ENCODE results near the gene MACROD2. TPM values are rescaled to one million over a fixed set of nuclear protein-coding genes. Genes with fewer than 3 reads are reported as not detected.

MACROD2 gene
- total RNA-seq, 1 donor from 2014 or later = 2.5 TPM

DNA sequence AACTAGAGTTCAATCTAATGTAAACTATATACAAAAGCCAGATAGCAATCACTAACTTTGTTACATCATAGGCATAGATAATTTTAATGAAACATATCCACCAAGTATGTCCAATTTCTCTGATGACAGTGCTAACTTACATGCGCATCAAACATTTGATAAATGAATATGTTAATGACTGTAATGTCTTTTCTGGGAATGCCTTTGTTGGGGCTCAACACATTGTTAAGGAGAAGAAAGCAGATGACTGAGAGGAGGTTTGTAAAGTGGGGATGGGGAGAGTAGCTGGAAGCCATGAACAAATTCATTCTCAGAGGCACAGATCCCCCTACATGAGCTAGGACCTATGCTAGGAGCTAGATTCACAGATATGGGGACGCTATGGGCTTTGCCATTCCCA, 1627.9 kb downstream of the MACROD2 start:
- no peaks in the 10 kb centered on the region for H3K27me3 Mint-ChIP-seq (ENCODE audit: unreplicated experiment)
- H3K4me3 Mint-ChIP-seq (ENCODE audit: unreplicated experiment) = no peak overlapping the region
- no peaks in the 10 kb centered on the region for H3K36me3 Mint-ChIP-seq (ENCODE audit: unreplicated experiment)
- no peak for TF ChIP-seq CTCF (IDR thresholded peaks at IDR 0.05)
- no peak overlapping the region for H3K27ac Mint-ChIP-seq (ENCODE audit: unreplicated experiment)
- H3K4me1 Mint-ChIP-seq (ENCODE audit: unreplicated experiment) = no peaks in the 10 kb centered on the region
- no peak for DNase-seq (ENCODE audit: extremely low spot score, unreplicated experiment)
- no peaks in the 10 kb centered on the region for H3K9me3 Mint-ChIP-seq (ENCODE audit: unreplicated experiment)

GRCh38 chr20:15625981-15626380, 1630.7 kb downstream of the MACROD2 start:
- Mint-ChIP-seq H3K9me3 (ENCODE audit: unreplicated experiment) (no peaks in the 10 kb centered on the region), H3K27ac (ENCODE audit: unreplicated experiment) (no peak overlapping the region), H3K4me3 (ENCODE audit: unreplicated experiment) (no peak overlapping the region), H3K4me1 (ENCODE audit: unreplicated experiment) (no peaks in the 10 kb centered on the region), H3K36me3 (ENCODE audit: unreplicated experiment) (no peaks in the 10 kb centered on the region), H3K27me3 (ENCODE audit: unreplicated experiment) (no peaks in the 10 kb centered on the region)
- no peak for TF ChIP-seq CTCF (IDR thresholded peaks at IDR 0.05)
- no peak for DNase-seq (ENCODE audit: extremely low spot score, unreplicated experiment)

- no peak overlapping the region for H3K4me3 Mint-ChIP-seq (ENCODE audit: unreplicated experiment)
- no peaks in the 10 kb centered on the region for H3K36me3 Mint-ChIP-seq (ENCODE audit: unreplicated experiment)
Measured at GRCh38 chr20:15627089-15627488, 1631.8 kb downstream of the MACROD2 start.

DNA sequence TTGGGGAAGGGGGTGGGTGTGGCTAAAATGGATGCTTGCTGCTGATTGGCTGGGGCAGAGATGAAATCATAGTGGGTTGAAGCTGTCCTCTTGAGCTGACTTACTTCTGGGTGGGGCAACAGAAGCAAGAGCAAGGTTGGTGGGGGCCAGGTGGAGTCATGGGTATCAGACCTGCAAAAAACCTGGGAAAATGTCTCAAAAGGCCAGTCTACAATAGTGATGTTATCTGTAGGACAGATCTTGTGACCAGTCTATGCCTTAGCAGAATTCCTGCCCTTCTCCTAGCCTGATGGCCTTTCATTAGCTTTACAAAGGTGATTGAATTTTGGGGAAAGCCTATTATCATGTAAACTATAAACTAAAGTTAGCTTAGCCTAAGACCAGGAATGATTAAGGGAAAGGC, 1632.2 kb downstream of the MACROD2 start:
- H3K4me3 Mint-ChIP-seq (ENCODE audit: unreplicated experiment) = no peak overlapping the region
- H3K27me3 Mint-ChIP-seq (ENCODE audit: unreplicated experiment) = no peaks in the 10 kb centered on the region
- H3K4me1 Mint-ChIP-seq (ENCODE audit: unreplicated experiment) = no peaks in the 10 kb centered on the region
- no peaks in the 10 kb centered on the region for H3K9me3 Mint-ChIP-seq (ENCODE audit: unreplicated experiment)
- no peak for DNase-seq (ENCODE audit: extremely low spot score, unreplicated experiment)
- H3K27ac Mint-ChIP-seq (ENCODE audit: unreplicated experiment) = no peak overlapping the region
- TF ChIP-seq CTCF (IDR thresholded peaks at IDR 0.05) = no peak
- H3K36me3 Mint-ChIP-seq (ENCODE audit: unreplicated experiment) = no peaks in the 10 kb centered on the region

More at GRCh38 chr20:15627089-15627488, 1631.8 kb downstream of the MACROD2 start:
- DNase-seq (ENCODE audit: extremely low spot score, unreplicated experiment) = no peak
- no peaks in the 10 kb centered on the region for H3K4me1 Mint-ChIP-seq (ENCODE audit: unreplicated experiment)
- H3K27ac Mint-ChIP-seq (ENCODE audit: unreplicated experiment) = no peak overlapping the region
- no peaks in the 10 kb centered on the region for H3K27me3 Mint-ChIP-seq (ENCODE audit: unreplicated experiment)
- no peaks in the 10 kb centered on the region for H3K9me3 Mint-ChIP-seq (ENCODE audit: unreplicated experiment)
- no peak for TF ChIP-seq CTCF (IDR thresholded peaks at IDR 0.05)

DNA sequence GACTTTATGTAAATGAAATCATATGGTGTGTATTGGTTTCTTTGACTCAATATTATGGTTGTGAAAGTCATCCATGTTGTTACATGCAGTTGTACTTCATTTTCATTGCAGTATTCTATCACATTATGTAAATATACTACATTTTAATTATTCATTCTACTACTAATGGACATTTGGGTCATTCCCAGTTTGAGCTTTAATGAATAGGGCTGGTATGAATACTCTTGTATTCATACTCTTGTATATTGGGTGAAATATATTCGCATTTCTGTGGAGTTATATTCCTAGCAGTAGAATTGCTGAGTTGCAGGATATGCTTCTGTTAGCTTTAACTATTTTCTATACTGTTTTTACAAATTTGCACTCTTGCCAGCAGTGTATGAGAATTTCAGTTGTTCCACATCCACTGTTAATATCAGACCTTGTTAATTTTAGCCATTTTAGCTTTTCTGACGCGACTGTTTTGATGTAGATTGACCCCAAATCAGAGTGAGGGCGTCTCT, 1633.6 kb downstream of the MACROD2 start:
- H3K4me3 Mint-ChIP-seq (ENCODE audit: unreplicated experiment) = no peak overlapping the region
- H3K9me3 Mint-ChIP-seq (ENCODE audit: unreplicated experiment) = peaks cover under 1% of the 10 kb centered on the region

More for the DNA sequence above, 1633.6 kb downstream of the MACROD2 start:
- TF ChIP-seq CTCF (IDR thresholded peaks at IDR 0.05) = no peak
- Mint-ChIP-seq H3K27ac (ENCODE audit: unreplicated experiment) (no peak overlapping the region), H3K4me1 (ENCODE audit: unreplicated experiment) (no peaks in the 10 kb centered on the region), H3K36me3 (ENCODE audit: unreplicated experiment) (no peaks in the 10 kb centered on the region), H3K27me3 (ENCODE audit: unreplicated experiment) (no peaks in the 10 kb centered on the region)
- no peak for DNase-seq (ENCODE audit: extremely low spot score, unreplicated experiment)

All from osteocyte (in vitro differentiated cells).